Type B pancreatic cell (in vitro differentiated cells): ENCODE data around the gene ADAMTS16. TPM values are rescaled to one million over a fixed set of nuclear protein-coding genes. Genes with fewer than 3 reads are reported as not detected.

Source experiments
- DNase-seq: peaks from one replicate; pipeline ENCODE4 v3.0.0; 2021; ENCODE audit warnings: mixed read lengths; ENCODE audit not compliant: unreplicated experiment; ENCODE audit errors: extremely low spot score
- H3K27ac Mint-ChIP-seq: 2 replicates; pipeline ENCODE4 v1.8.0; 2021; ENCODE audit warnings: mild to moderate bottlenecking, mixed read lengths
- H3K27me3 Mint-ChIP-seq: 2 replicates; pipeline ENCODE4 v1.8.0; 2021; ENCODE audit warnings: mixed read lengths
- H3K36me3 Mint-ChIP-seq: 2 replicates; pipeline ENCODE4 v1.8.0; 2021; ENCODE audit warnings: mixed read lengths
- H3K4me1 Mint-ChIP-seq: one replicate; pipeline ENCODE4 v1.8.0; 2021; ENCODE audit warnings: mixed read lengths; ENCODE audit not compliant: unreplicated experiment
- H3K4me3 Mint-ChIP-seq: 2 replicates; pipeline ENCODE4 v1.8.0; 2021; ENCODE audit warnings: mild to moderate bottlenecking, mixed read lengths
- H3K9me3 Mint-ChIP-seq: 2 replicates; pipeline ENCODE4 v1.8.0; 2021; ENCODE audit warnings: mixed read lengths
- CTCF ChIP-seq: fragments of 200-600 bp; sonication (generic); conservative IDR thresholded peaks from 2 replicates; pipeline ENCODE4 v1.5.0; 2021; ENCODE audit warnings: antibody characterized with exemption, mild to moderate bottlenecking
- total RNA-seq: library from RNA; stranded (reverse); gene quantifications from 2 replicates; pipeline ENCODE4 v1.2.1, GENCODE V29; 2021; ENCODE audit warnings: low replicate concordance

ADAMTS16 gene
- total RNA-seq, 1 donor from 2014 or later: 23.3 TPM

DNA sequence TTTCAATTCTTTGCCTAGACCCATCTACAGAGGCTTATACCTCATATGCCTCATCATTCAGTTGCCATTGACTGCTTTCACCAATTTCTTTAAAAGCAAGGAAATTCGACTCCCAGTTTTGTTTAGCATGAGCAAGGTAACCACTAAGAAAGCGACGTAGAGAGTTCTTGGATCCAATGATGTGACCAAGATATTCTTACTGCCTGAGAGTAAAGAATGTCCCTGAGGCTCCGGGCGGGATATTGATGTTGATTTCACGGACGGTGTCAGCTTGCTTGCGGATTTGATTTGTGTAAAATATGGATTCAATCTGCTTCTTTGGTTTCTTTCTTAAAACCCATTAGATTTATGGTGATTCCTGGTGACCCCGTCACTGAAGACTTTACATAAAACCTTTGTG is 147.3 kb downstream of the ADAMTS16 start:
- Mint-ChIP-seq H3K27me3 (peaks cover 3% of the 10 kb centered on the region), H3K9me3 (peaks cover 4% of the 10 kb centered on the region), H3K27ac (no peak overlapping the region), H3K36me3 (peaks cover 5% of the 10 kb centered on the region), H3K4me1 (no peaks in the 10 kb centered on the region), H3K4me3 (no peak overlapping the region)
- no peak for DNase-seq
- TF ChIP-seq CTCF: no peak

- H3K27ac Mint-ChIP-seq: no peak overlapping the region
- H3K27me3 Mint-ChIP-seq: peaks cover 3% of the 10 kb centered on the region
- no peak for DNase-seq
- peaks cover 4% of the 10 kb centered on the region for H3K9me3 Mint-ChIP-seq
- peaks cover 5% of the 10 kb centered on the region for H3K36me3 Mint-ChIP-seq
- no peak overlapping the region for H3K4me3 Mint-ChIP-seq
- no peak for TF ChIP-seq CTCF
- no peaks in the 10 kb centered on the region for H3K4me1 Mint-ChIP-seq
Observed at GRCh38 chr5:5288201-5288600, 148.1 kb downstream of the ADAMTS16 start.

- H3K9me3 Mint-ChIP-seq: peaks cover 2% of the 10 kb centered on the region
- no peaks in the 10 kb centered on the region for H3K4me1 Mint-ChIP-seq
- DNase-seq: no peak
- peaks cover 7% of the 10 kb centered on the region for H3K36me3 Mint-ChIP-seq
- no peak overlapping the region for H3K27ac Mint-ChIP-seq
- H3K4me3 Mint-ChIP-seq: no peak overlapping the region
- TF ChIP-seq CTCF: no peak
- peaks cover 4% of the 10 kb centered on the region for H3K27me3 Mint-ChIP-seq
Observed at GRCh38 chr5:5289537-5289936, 149.4 kb downstream of the ADAMTS16 start.

GRCh38 chr5:5290674-5291334 is 150.7 kb downstream of the ADAMTS16 start:
- H3K4me3 Mint-ChIP-seq: no peak overlapping the region
- H3K9me3 Mint-ChIP-seq: peaks cover 4% of the 10 kb centered on the region
- TF ChIP-seq CTCF: no peak
- no peaks in the 10 kb centered on the region for H3K4me1 Mint-ChIP-seq
- peaks cover 5% of the 10 kb centered on the region for H3K27me3 Mint-ChIP-seq
- H3K36me3 Mint-ChIP-seq: peaks cover 8% of the 10 kb centered on the region
- no peak overlapping the region for H3K27ac Mint-ChIP-seq
- no peak for DNase-seq

DNA sequence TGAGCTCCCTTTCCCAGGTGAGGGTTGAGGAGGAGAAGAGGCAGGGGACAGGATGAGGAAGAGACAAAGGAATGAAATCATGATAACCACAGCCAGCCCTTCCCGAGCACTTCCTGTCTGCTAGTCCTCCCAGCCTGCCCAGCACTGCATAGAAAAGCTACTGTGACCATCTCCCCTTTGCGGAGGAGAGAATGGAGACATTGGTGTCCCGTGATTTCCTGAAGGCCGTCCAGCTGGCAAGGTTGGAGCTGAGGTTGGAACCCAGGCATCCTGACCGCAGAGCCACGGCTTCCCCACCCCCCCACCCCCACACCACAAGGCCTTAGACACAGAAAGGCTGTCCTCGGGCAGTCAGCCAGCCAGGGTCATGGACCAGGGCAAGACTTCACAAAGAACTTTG is 151.2 kb downstream of the ADAMTS16 start:
- no peaks in the 10 kb centered on the region for H3K4me1 Mint-ChIP-seq
- DNase-seq: no peak
- TF ChIP-seq CTCF: no peak
- peaks cover 8% of the 10 kb centered on the region for H3K36me3 Mint-ChIP-seq
- H3K27me3 Mint-ChIP-seq: peaks cover 5% of the 10 kb centered on the region
- no peak overlapping the region for H3K4me3 Mint-ChIP-seq
- peaks cover 4% of the 10 kb centered on the region for H3K9me3 Mint-ChIP-seq
- H3K27ac Mint-ChIP-seq: no peak overlapping the region
